Activated effector memory CD4-positive, alpha-beta T cell treated with Interleukin-2 at 50 U/mL for 16 hours (primary cell): ENCODE data around the gene NID2.

ENCODE experiments used
- DNase-seq: peaks from one replicate; pipeline ENCODE4 v3.0.0-alpha.2; 2020

NID2 gene

DNA sequence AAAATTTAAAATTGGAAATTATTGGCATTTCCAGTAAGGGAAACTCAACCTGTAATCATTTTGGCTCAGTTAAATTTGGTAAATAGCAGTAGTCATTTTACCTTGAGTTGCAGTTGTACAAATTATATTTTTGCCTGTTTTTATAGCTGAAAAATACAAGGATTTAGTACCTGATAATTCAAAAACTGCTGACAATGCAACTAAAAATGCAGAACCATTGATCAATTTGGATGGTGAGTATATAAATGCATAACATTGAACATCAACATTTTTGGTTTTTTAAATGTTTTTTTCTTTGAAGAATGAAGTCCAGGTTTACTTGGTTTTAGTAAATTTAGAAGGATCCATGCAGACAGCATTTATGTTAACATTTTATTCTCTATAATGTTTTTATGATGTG is 70.5 kb downstream of the NID2 start:
- no peak for DNase-seq

DNA sequence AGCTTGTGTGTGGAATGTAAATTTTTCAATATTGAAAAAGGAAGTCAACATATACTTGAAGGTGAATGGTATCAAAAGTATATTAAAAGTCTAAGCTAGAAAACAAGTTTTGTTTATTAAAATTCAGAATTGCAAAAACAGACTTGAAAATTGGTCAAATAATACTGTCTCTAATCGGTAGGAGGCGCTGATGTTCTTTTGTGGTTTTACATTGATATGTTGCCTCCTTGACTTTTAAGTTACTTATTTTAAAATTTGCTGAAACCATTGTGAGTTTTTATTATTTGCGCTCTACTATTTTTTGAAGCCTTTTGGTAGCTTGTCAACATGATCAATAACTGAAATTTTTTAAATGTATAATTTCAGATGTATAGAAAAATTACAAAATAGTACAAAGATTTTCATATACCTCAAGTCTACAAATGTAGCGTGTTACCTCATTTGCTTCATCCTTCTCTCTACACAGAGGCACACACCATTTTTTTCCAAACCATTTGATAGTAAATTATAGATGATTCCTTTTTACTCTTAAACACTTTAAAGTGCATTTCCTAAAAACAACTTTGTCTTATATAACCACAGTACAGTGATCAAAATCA is 72.6 kb downstream of the NID2 start:
- no peak for DNase-seq

DNA sequence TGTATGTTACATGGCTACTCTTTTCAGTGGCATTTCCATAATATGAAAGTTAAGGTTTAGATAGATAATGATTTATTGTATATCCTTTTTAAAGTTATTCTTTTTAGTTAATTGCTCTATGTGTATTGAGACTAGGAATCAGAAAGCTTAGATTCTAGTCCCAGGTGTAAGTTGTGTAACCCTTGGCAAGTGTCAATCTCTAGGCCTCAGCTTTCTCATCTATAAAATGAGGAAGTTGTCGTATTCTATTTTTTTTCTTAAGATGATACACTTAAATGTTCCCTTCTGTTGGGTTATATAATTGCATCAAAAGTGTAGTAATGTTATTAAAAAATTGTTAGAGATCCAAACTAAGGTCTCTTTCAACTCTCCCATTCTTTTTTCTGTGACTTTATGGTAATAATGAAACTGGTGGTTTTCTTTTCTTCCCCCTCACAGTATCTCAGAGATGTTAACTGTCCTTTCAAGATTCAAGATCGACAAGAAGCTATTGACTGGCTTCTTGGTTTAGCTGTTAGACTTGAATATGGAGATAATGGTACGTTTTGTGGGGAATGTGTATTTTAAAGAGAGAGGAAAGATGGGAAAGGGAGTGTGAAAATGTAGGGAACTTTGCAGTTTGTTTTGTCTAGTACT is 75.5 kb downstream of the NID2 start:
- DNase-seq, result no peak

DNA sequence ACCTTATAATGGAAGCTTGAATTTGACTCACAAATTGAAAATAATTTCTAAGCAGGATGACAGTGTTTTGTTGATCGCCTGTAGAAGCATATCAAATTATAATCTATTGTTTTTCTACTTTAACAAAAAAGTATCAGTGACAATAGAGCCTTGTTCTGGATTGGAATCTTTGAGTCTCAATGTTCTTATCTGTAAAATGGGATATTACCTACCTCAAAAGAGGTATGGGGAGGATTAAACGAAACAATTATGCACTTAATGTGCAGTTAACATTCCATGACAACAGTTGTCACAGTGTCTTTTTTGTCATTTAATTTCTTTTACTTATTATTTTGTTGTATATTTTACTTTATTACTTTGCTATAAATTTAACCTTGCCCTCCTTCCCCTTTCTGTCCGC is 78.4 kb downstream of the NID2 start:
- DNase-seq, result no peak

DNA sequence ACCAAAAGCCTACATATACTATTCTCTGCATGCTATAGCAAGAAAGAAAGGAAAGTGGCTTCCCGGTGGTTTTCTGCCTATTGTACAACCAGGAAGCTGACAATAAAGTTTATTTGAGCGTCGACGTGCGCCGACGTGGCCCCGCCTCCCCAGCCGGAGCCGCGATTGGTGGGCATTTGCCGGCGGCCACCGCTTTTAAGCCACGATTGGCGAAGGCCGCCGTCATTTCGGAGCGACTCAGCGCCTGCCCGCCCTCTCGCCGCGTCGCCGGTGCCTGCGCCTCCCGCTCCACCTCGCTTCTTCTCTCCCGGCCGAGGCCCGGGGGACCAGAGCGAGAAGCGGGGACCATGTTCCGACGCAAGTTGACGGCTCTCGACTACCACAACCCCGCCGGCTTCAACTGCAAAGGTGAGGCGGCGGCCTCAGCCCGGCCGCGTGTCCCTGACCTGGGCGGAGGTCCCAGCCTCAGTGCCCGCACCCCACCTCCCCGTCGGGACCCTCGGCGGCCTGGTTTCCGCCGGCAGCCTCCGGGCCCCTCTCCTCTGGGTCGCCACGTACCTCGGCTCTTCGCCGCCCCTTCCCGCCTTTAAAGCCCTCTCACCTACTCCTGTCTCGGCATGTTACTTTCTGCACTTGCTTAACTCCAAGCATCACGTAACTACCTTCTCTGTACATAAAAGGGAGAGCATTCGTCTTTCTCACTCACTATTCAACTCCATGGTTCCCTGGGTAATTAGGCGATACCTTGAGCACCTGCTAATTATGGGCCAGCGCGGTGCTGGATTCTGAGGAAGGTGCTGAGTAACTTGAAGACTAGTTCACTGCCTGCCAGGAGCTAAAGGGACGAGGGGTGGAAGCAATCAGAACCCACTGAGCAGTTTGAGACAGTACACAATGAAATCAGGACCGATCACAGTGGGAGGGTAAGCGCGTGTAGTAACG is 79.3 kb downstream of the NID2 start, which contains the start of gene RTRAF:
Gene RTRAF, plus strand, starts transcription at position 254 of the 942 bp plus-strand sequence. Its CDS starts 94 bp downstream, at position 348.
- DNase-seq, result peak; percentile 86

DNA sequence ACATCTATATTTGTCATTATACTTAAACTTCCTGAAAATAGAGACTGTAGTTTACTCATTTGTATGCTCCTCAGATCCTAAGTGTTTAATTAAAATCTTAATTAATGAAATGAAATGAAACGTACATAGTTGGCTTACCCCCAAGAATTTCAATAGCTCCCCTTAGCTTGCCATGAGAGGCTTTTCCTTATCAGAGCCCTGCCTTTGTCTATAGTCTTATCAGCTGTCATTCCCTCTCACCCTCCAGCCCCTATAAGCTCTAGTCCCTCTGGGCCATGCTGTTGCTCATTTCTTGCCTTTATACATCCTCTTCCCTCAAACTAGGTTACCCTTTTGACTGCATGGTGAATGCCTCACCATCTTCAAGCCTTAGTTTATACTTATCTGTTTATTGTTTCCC is 80.6 kb downstream of the NID2 start:
- DNase-seq, result no peak

DNA sequence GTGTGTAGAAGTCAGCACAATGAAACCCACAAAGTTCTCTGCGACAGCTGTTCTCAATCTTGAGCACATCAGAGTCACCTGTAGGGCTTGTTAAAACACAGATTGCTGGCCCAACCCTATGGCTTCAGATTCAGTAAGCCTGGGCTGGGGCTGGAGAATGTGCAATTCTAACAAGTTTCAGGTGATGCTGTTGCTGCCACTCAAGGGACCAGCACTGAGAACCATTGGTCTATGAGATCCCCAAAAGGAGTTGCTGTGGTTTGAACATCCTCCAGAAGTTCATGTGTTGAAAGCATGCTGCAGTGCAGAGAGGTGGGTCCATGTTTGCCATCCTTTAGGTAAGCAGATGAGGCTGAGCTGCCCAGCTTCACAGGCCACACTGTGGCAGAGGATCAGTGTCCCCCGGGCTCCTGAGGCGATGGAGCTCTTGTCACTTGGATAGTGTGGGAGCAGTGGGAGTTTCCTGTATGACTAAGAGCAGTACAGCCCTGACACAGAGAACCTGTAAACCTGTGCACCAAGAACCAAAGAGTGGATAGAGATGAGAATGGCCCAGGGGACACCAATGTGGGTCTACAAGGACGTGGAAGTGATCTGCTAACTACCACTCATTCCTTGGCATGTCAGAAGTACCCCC is 87.5 kb downstream of the NID2 start:
- no peak for DNase-seq

DNA sequence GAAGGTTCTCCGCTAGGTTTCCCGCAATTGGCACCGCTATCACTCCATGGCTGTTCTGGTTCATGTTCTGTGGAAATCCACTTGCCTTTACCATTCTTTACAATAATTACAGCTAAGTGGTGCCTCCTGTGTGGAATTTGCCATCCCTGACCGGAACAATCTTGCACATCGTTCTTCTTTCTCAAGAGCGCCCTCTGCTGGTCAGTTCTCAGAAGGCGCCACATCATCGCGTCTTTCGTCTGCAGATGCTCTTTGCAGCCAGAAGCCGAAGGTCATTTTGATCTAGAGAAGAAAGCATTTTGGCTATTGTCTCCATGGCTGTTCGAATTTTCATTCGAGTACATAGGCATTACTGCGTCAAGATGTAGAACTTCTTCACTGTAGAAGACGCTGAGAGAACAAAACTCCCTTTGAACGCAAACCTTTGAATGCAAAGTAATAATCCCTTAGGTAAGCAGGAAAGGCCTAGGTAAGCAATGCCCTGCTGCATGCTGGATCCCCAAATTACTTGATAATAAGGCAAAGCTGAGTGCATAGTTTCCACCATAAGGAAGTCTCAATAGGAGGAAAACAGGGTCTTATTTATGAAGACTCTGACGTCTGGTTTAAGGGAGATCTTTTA is 89.7 kb downstream of the NID2 start:
- DNase-seq, result peak; percentile 64

GRCh38 chr14:51978681-51979085 is 90.2 kb downstream of the NID2 start:
- DNase-seq, result no peak

DNA sequence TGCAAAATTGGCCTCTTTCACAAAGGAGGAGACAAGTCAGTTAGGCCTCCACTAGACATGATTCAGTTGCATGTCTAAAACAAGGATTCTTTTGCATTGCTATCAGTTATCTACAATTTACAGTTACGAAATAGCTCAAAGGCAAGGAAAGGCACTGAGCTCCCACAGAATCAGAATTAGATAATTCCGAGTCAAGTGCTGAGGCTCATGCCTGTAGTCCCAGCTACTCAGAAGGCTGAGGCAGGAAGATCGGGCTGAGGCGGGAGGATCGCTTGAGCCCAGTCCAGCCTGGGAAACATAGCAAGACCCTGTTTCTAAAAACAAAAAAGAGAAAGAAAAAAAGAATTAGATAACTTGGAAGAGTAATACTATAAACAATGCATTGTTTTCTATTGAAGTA is 91.8 kb downstream of the NID2 start:
- DNase-seq, result no peak

GRCh38 chr14:51972566-51972965 is 96.3 kb downstream of the NID2 start:
- no peak for DNase-seq

GRCh38 chr14:51969852-51970540 is 98.9 kb downstream of the NID2 start:
- DNase-seq, result no peak

DNA sequence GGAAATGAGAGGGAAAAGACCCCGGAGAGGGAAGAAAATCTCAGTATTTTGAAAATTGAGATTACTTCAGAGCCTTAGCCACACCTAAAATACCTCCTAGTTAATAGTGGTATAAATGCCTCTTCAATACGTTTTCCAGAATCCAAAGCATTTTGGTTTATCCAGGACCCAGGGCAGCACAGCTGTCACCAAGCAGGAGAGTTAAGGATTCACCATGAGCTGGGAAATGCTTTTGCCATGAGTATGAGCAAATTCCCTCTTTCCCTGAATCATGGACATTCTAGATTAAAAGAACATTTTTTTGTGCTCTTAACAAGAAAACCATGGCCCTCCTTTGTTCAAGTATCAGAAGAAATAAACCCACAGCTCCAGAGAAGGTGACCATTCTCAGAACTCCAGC is 101.3 kb downstream of the NID2 start:
- no peak for DNase-seq

DNA sequence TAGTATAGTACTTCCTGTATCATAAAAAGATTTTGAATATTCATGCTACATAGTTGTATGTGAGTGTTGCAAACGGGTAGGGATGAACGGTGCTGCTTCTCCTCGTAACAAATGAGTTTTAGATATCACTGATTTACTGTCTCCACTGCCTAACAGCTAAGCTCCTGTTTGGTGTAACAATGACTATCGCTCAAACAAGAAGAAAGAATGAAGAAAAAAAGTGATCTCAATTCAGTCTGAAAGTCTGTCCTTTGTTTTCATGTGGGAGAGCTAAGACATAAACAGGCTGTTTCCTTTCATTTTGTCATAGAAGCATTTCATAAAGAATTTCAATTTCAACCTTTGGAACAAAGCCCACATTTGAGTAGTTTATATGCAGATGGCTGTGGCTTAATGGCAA is 105.6 kb downstream of the NID2 start:
- DNase-seq, result no peak

DNA sequence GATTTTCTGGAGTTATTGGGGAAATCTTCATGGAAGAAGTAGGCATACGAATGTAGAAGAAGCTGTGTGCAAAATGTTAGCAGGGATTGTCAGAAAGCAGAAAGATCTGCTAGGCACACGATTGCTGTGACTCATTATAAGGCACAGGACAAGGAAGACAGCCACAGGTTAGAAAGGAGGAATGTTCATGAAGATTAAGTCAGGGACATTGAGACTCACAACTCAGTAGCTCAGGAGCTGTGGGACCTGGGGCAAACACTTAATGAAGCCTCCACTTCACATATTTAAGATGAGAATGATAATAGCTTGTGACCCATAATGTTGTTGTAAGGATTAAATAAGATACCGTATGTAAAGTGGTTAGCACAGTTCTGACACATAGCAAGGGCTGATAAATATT is 106.1 kb downstream of the NID2 start:
- no peak for DNase-seq

GRCh38 chr14:51960866-51961265 is 108.0 kb downstream of the NID2 start:
- DNase-seq, result no peak

DNA sequence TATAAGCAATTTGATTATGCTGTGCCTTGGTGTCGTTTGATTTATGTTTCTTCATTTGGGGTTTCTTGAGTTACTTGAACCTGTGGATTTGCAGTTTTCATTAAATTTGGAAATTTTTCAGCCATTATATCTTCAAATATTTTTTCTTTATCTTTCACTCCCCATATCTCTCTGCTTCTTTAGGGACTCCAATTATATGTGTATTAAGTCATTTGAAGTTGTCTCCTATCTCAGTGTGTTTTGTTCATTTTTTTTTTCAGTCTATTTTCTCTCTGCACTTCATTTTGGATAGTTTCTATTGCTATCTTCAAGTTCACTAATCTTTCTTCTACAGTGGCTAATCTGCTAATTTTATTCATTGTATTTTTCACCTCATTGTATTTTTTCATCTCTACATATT is 108.9 kb downstream of the NID2 start:
- no peak for DNase-seq

DNA sequence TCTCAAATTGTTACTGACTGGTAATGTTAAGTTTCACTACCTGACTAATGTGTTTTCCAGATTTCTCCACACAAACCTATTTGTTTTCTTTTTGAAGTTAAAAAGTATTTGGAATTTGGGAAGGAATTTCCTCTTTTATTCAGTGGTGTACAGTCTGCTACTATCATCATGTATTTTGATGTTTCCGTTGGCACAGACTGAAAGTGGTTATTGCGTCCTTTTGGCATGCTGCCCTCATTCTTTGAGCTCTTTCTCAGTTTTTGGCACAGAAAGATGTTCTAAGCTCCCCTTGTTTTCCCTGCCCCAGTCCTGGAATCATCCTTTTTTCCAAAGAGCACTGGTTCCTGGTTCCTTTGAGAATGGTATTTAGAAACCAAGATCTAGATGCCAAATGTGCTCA is 110.9 kb downstream of the NID2 start:
- DNase-seq, result no peak
